Vagina (tissue), 2 donors: Measurements from ENCODE around the gene CD81. TPM values are rescaled to one million over a fixed set of nuclear protein-coding genes. Genes with fewer than 3 reads are reported as not detected.

Experiments
- DNase-seq, 2 donors: peaks; one replicate each; pipeline ENCODE4 v3.0.0-alpha.2; 2017; ENCODE audit errors: extremely low spot score in 2 of 2
- H3K27ac ChIP-seq: fragments of 200-600 bp; sonication (generic); one replicate; pipeline ENCODE4 v1.5.1; 2019
- H3K27me3 ChIP-seq: fragments of 200-600 bp; sonication (generic); one replicate; pipeline ENCODE4 v1.5.1; 2019
- H3K36me3 ChIP-seq, 2 donors: fragments of 200-600 bp; sonication (generic); one replicate each; pipeline ENCODE4 v1.5.1; 2017 to 2019
- H3K4me1 ChIP-seq: fragments of 200-600 bp; sonication (generic); one replicate; pipeline ENCODE4 v1.5.1; 2019
- H3K4me3 ChIP-seq, 2 donors: fragments of 200-600 bp; sonication (generic); 1 replicate in 1 of 2; 2 replicates in 1 of 2; pipeline ENCODE4 v1.5.1; 2016 to 2019
- H3K9me3 ChIP-seq: fragments of 200-600 bp; sonication (generic); one replicate; pipeline ENCODE4 v1.5.1; 2019
- CTCF ChIP-seq, 3 experiments: fragments of 450-650 bp in 2 of 3; fragments of 200-600 bp in 1 of 3; sonication (generic) in 1 of 3; IDR thresholded peaks; one replicate each; pipeline ENCODE4 v1.5.1; 2017 to 2019; ENCODE audit warnings: antibody characterized with exemption in 3 of 3, mild to moderate bottlenecking in 2 of 3, moderate library complexity in 2 of 3
- POLR2A ChIP-seq, 2 donors: fragments of 450-650 bp; IDR thresholded peaks; one replicate each; pipeline ENCODE4 v1.6.1; 2017; ENCODE audit warnings: antibody characterized with exemption in 2 of 2, mild to moderate bottlenecking in 2 of 2, moderate library complexity in 2 of 2
- POLR2AphosphoS5 ChIP-seq, 2 donors: sonication (generic); formaldehyde crosslinking; IDR thresholded peaks; one replicate each; pipeline ENCODE4 v1.9.0; 2017; ENCODE audit warnings: antibody characterized with exemption in 2 of 2, mild to moderate bottlenecking in 2 of 2, low read depth in 1 of 2; ENCODE audit not compliant: insufficient read depth in 1 of 2
- intact Hi-C: fragments of 100-400 bp; cut with DNase I; formaldehyde crosslinking; loops from one replicate; pipeline ENCODE4 v1.15.1; 2023
- total RNA-seq: library from RNA; depleted of rRNA; stranded (reverse); fragments of >200 nt; gene quantifications from one replicate; pipeline ENCODE4 v1.2.3, GENCODE V29; 2016

The CD81 gene
- total RNA-seq, 1 donor from 2014 or later: 526 TPM

GRCh38 chr11:2419638-2420501, 42.8 kb downstream of the CD81 start:
- intact Hi-C loops: loop anchor here (2.0 to 10.0 kb wide), 2 partner anchors 113 to 475 kb away; no protein-coding TSS in a partner anchor
- DNase-seq: no peak
- no peak overlapping the region for H3K27ac ChIP-seq
- TF ChIP-seq POLR2AphosphoS5 (IDR thresholded peaks at IDR 0.05; ENCODE audit: insufficient read depth in 1 of 2, low read depth in 1 of 2) (peak in 1 of 2 donors; percentile 9), POLR2A (IDR thresholded peaks at IDR 0.05) (no peak), CTCF (IDR thresholded peaks at IDR 0.05) (peak; percentile 75 to 89 (median 85))
- no peaks in the 10 kb centered on the region for H3K36me3 ChIP-seq
- peaks cover 15% of the 10 kb centered on the region for H3K4me1 ChIP-seq
- H3K9me3 ChIP-seq: no peaks in the 10 kb centered on the region
- no peaks in the 10 kb centered on the region for H3K27me3 ChIP-seq
- no peak overlapping the region for H3K4me3 ChIP-seq

GRCh38 chr11:2420502-2421225, 43.6 kb downstream of the CD81 start:
- no peak overlapping the region for H3K27ac ChIP-seq
- H3K4me1 ChIP-seq: peaks cover 15% of the 10 kb centered on the region
- no peaks in the 10 kb centered on the region for H3K27me3 ChIP-seq
- no peak for DNase-seq
- H3K4me3 ChIP-seq: no peak overlapping the region
- intact Hi-C loops: loop anchor here (2.0 to 10.0 kb wide), 2 partner anchors 114 to 474 kb away; no protein-coding TSS in a partner anchor
- TF ChIP-seq POLR2A (IDR thresholded peaks at IDR 0.05) (no peak), CTCF (IDR thresholded peaks at IDR 0.05) (peak; percentile 92 to 98 (median 95)), POLR2AphosphoS5 (IDR thresholded peaks at IDR 0.05; ENCODE audit: insufficient read depth in 1 of 2, low read depth in 1 of 2) (no peak)
- H3K36me3 ChIP-seq: no peaks in the 10 kb centered on the region
- H3K9me3 ChIP-seq: no peaks in the 10 kb centered on the region

GRCh38 chr11:2421226-2421994, 44.3 kb downstream of the CD81 start:
- intact Hi-C loops: loop anchor here (2.0 to 10.0 kb wide), 2 partner anchors 115 to 473 kb away; no protein-coding TSS in a partner anchor
- no peak for DNase-seq
- Histone ChIP-seq H3K27me3 (no peaks in the 10 kb centered on the region), H3K4me3 (no peak overlapping the region), H3K36me3 (no peaks in the 10 kb centered on the region), H3K9me3 (no peaks in the 10 kb centered on the region), H3K4me1 (peaks cover 15% of the 10 kb centered on the region), H3K27ac (no peak overlapping the region)
- TF ChIP-seq CTCF (IDR thresholded peaks at IDR 0.05): no peak
- no peak for TF ChIP-seq POLR2AphosphoS5 (IDR thresholded peaks at IDR 0.05; ENCODE audit: insufficient read depth in 1 of 2, low read depth in 1 of 2)
- no peak for TF ChIP-seq POLR2A (IDR thresholded peaks at IDR 0.05)

- Histone ChIP-seq H3K27me3 (no peaks in the 10 kb centered on the region), H3K27ac (no peak overlapping the region), H3K4me1 (peaks cover 15% of the 10 kb centered on the region), H3K9me3 (no peaks in the 10 kb centered on the region), H3K4me3 (no peak overlapping the region), H3K36me3 (no peaks in the 10 kb centered on the region)
- intact Hi-C loops: loop anchor here (2.0 to 10.0 kb wide), 3 partner anchors 115 to 473 kb away; no protein-coding TSS in a partner anchor
- DNase-seq: no peak
- TF ChIP-seq POLR2A (IDR thresholded peaks at IDR 0.05): no peak
- no peak for TF ChIP-seq CTCF (IDR thresholded peaks at IDR 0.05)
- no peak for TF ChIP-seq POLR2AphosphoS5 (IDR thresholded peaks at IDR 0.05; ENCODE audit: insufficient read depth in 1 of 2, low read depth in 1 of 2)
Measured at GRCh38 chr11:2421996-2422395, 44.9 kb downstream of the CD81 start.
